Dendritic cell treated with granulocyte-macrophage colony-stimulating factor and Interleukin-4, amounts not matched to agents 40 ng/mL and 50 ng/mL, for 4 days (primary cell): Measurements from ENCODE around the gene AS3MT.

Experiments used
- H3K27ac Mint-ChIP-seq: one replicate; pipeline ENCODE4 v1.8.0; 2022; ENCODE audit warnings: mild to moderate bottlenecking, mixed read lengths
- H3K27me3 Mint-ChIP-seq: one replicate; pipeline ENCODE4 v1.8.0; 2022; ENCODE audit warnings: mild to moderate bottlenecking, mixed read lengths
- H3K36me3 Mint-ChIP-seq: one replicate; pipeline ENCODE4 v1.8.0; 2022; ENCODE audit warnings: low read depth, mixed read lengths
- H3K4me1 Mint-ChIP-seq: one replicate; pipeline ENCODE4 v1.8.0; 2022; ENCODE audit warnings: low read depth, mixed read lengths
- H3K4me3 Mint-ChIP-seq: one replicate; pipeline ENCODE4 v1.8.0; 2022; ENCODE audit warnings: mild to moderate bottlenecking, moderate library complexity, mixed read lengths
- H3K9me3 Mint-ChIP-seq: one replicate; pipeline ENCODE4 v1.8.0; 2022; ENCODE audit warnings: mixed read lengths
- intact Hi-C: fragments of 100-400 bp; cut with micrococcal nuclease; formaldehyde crosslinking; loops from one replicate; pipeline ENCODE4 v1.15.0; 2022

The AS3MT gene

GRCh38 chr10:102872163-102872562, 2.9 kb downstream of the AS3MT start:
- H3K4me3 Mint-ChIP-seq, result no peak overlapping the region
- H3K36me3 Mint-ChIP-seq, result peaks cover under 1% of the 10 kb centered on the region
- peaks cover 44% of the 10 kb centered on the region for H3K27me3 Mint-ChIP-seq
- H3K4me1 Mint-ChIP-seq, result peaks cover 12% of the 10 kb centered on the region
- H3K27ac Mint-ChIP-seq, result no peak overlapping the region
- intact Hi-C loops, result no loop called here
- no peaks in the 10 kb centered on the region for H3K9me3 Mint-ChIP-seq

- Mint-ChIP-seq H3K9me3 (no peaks in the 10 kb centered on the region), H3K4me3 (no peak overlapping the region), H3K27ac (no peak overlapping the region), H3K4me1 (no peaks in the 10 kb centered on the region), H3K27me3 (peaks cover 12% of the 10 kb centered on the region), H3K36me3 (no peaks in the 10 kb centered on the region)
- intact Hi-C loops, result no loop called here
Measured at GRCh38 chr10:102876747-102877153, 7.5 kb downstream of the AS3MT start.

GRCh38 chr10:102878629-102879028, 9.4 kb downstream of the AS3MT start:
- Mint-ChIP-seq H3K36me3 (no peaks in the 10 kb centered on the region), H3K27ac (no peak overlapping the region), H3K4me1 (no peaks in the 10 kb centered on the region), H3K4me3 (no peak overlapping the region), H3K27me3 (peaks cover 4% of the 10 kb centered on the region), H3K9me3 (no peaks in the 10 kb centered on the region)
- intact Hi-C loops, result no loop called here

- Mint-ChIP-seq H3K9me3 (no peaks in the 10 kb centered on the region), H3K36me3 (no peaks in the 10 kb centered on the region), H3K27me3 (no peaks in the 10 kb centered on the region), H3K4me1 (no peaks in the 10 kb centered on the region), H3K4me3 (no peak overlapping the region), H3K27ac (no peak overlapping the region)
- intact Hi-C loops, result no loop called here
Measured at GRCh38 chr10:102880256-102880655, 11.0 kb downstream of the AS3MT start.

- no peaks in the 10 kb centered on the region for H3K4me1 Mint-ChIP-seq
- peaks cover 2% of the 10 kb centered on the region for H3K27me3 Mint-ChIP-seq
- intact Hi-C loops, result no loop called here
Measured at GRCh38 chr10:102888048-102888447, 18.8 kb downstream of the AS3MT start.

GRCh38 chr10:102894466-102895213, 25.4 kb downstream of the AS3MT start:
- no peaks in the 10 kb centered on the region for H3K4me1 Mint-ChIP-seq
- intact Hi-C loops, result no loop called here
- H3K27ac Mint-ChIP-seq, result no peak overlapping the region
- H3K4me3 Mint-ChIP-seq, result no peak overlapping the region
- H3K36me3 Mint-ChIP-seq, result no peaks in the 10 kb centered on the region
- no peaks in the 10 kb centered on the region for H3K9me3 Mint-ChIP-seq
- H3K27me3 Mint-ChIP-seq, result no peaks in the 10 kb centered on the region

More at GRCh38 chr10:102888048-102888447, 18.8 kb downstream of the AS3MT start:
- H3K27ac Mint-ChIP-seq, result no peak overlapping the region
- H3K9me3 Mint-ChIP-seq, result no peaks in the 10 kb centered on the region
- H3K4me3 Mint-ChIP-seq, result no peak overlapping the region
- H3K36me3 Mint-ChIP-seq, result no peaks in the 10 kb centered on the region

GRCh38 chr10:102900006-102900405, 30.7 kb downstream of the AS3MT start:
- intact Hi-C loops, result no loop called here
- H3K36me3 Mint-ChIP-seq, result no peaks in the 10 kb centered on the region
- H3K4me1 Mint-ChIP-seq, result no peaks in the 10 kb centered on the region

GRCh38 chr10:102904346-102904745, 35.1 kb downstream of the AS3MT start:
- no peaks in the 10 kb centered on the region for H3K36me3 Mint-ChIP-seq
- H3K27me3 Mint-ChIP-seq, result no peaks in the 10 kb centered on the region
- H3K27ac Mint-ChIP-seq, result no peak overlapping the region
- no peak overlapping the region for H3K4me3 Mint-ChIP-seq
- intact Hi-C loops, result no loop called here
- H3K4me1 Mint-ChIP-seq, result no peaks in the 10 kb centered on the region
- no peaks in the 10 kb centered on the region for H3K9me3 Mint-ChIP-seq

More at GRCh38 chr10:102900006-102900405, 30.7 kb downstream of the AS3MT start:
- H3K9me3 Mint-ChIP-seq, result no peaks in the 10 kb centered on the region
- no peaks in the 10 kb centered on the region for H3K27me3 Mint-ChIP-seq
- H3K4me3 Mint-ChIP-seq, result no peak overlapping the region
- no peak overlapping the region for H3K27ac Mint-ChIP-seq

GRCh38 chr10:102906507-102906906, 37.2 kb downstream of the AS3MT start:
- no peaks in the 10 kb centered on the region for H3K9me3 Mint-ChIP-seq
- no peak overlapping the region for H3K27ac Mint-ChIP-seq
- H3K4me1 Mint-ChIP-seq, result no peaks in the 10 kb centered on the region
- H3K4me3 Mint-ChIP-seq, result no peak overlapping the region
- intact Hi-C loops, result no loop called here
- H3K27me3 Mint-ChIP-seq, result no peaks in the 10 kb centered on the region
- no peaks in the 10 kb centered on the region for H3K36me3 Mint-ChIP-seq

GRCh38 chr10:102914781-102915180, 45.5 kb downstream of the AS3MT start:
- intact Hi-C loops, result loop anchor here (5.0 kb wide), 1 partner anchor 278 kb away; the partner anchor contains the start of gene NT5C2
- Mint-ChIP-seq H3K27ac (no peak overlapping the region), H3K36me3 (peaks cover 16% of the 10 kb centered on the region), H3K9me3 (no peaks in the 10 kb centered on the region), H3K4me1 (peaks cover 37% of the 10 kb centered on the region), H3K27me3 (peaks cover 39% of the 10 kb centered on the region), H3K4me3 (peak overlapping the region; percentile 9)

GRCh38 chr10:102916173-102916572, 46.9 kb downstream of the AS3MT start:
- Mint-ChIP-seq H3K27me3 (peaks cover 42% of the 10 kb centered on the region), H3K9me3 (no peaks in the 10 kb centered on the region), H3K36me3 (peaks cover 18% of the 10 kb centered on the region), H3K27ac (no peak overlapping the region), H3K4me1 (peaks cover 51% of the 10 kb centered on the region), H3K4me3 (no peak overlapping the region)
- intact Hi-C loops, result loop anchor here (5.0 kb wide), 1 partner anchor 276 kb away; the partner anchor contains the start of gene NT5C2

GRCh38 chr10:102917314-102917961, 48.2 kb downstream of the AS3MT start:
- Mint-ChIP-seq H3K4me3 (peak overlapping the region; percentile 99), H3K9me3 (no peaks in the 10 kb centered on the region), H3K27ac (peak overlapping the region; percentile 95), H3K36me3 (peaks cover 18% of the 10 kb centered on the region), H3K4me1 (peaks cover 52% of the 10 kb centered on the region), H3K27me3 (peaks cover 39% of the 10 kb centered on the region)
- intact Hi-C loops, result loop anchor here (1.0 to 5.0 kb wide), 3 partner anchors 152 to 327 kb away; partner anchors contain the start of gene NT5C2

GRCh38 chr10:102917962-102918816, 48.9 kb downstream of the AS3MT start, which contains the start of gene CNNM2:
Gene CNNM2, plus strand, starts transcription at chr10:102918294. Its CDS starts 187 bp downstream, at chr10:102918481.
- H3K9me3 Mint-ChIP-seq, result no peaks in the 10 kb centered on the region
- peaks cover 18% of the 10 kb centered on the region for H3K36me3 Mint-ChIP-seq
- H3K27me3 Mint-ChIP-seq, result peaks cover 39% of the 10 kb centered on the region
- intact Hi-C loops, result loop anchor here (1.0 to 5.0 kb wide), 3 partner anchors 151 to 326 kb away; partner anchors contain the start of gene NT5C2
- H3K27ac Mint-ChIP-seq, result peak within 1 kb of the TSS; percentile 95
- peak within 1 kb of the TSS; percentile 99 for H3K4me3 Mint-ChIP-seq
- H3K4me1 Mint-ChIP-seq, result peaks cover 52% of the 10 kb centered on the region
